SJSA1 (cell line): ENCODE measurements around the gene MYO15B. TPM values are rescaled to one million over a fixed set of nuclear protein-coding genes. Genes with fewer than 3 reads are reported as not detected.
"Not testable (repeated sequence)": the region's sequence is repeated elsewhere in the genome, so short reads cannot be mapped to it uniquely, and the experiment has no call there.

Source experiments
- DNase-seq, 2 experiments: peaks; one replicate each; pipeline ENCODE4 v3.0.0-alpha.2; 2015 to 2020; ENCODE audit warnings: low spot score in 2 of 2, low read depth in 1 of 2
- H3K27ac ChIP-seq: fragments of 250-450 bp; sonication (Bioruptor Pico); 2 replicates; pipeline ENCODE4 v1.5.1; 2020; ENCODE audit warnings: mild to moderate bottlenecking, moderate library complexity
- H3K27me3 ChIP-seq: fragments of 250-450 bp; sonication (Bioruptor Pico); replicated peaks from 2 replicates; pipeline ENCODE4 v1.5.1; 2020; ENCODE audit warnings: mild to moderate bottlenecking, moderate library complexity
- H3K36me3 ChIP-seq: fragments of 250-450 bp; sonication (Bioruptor Pico); 2 replicates; pipeline ENCODE4 v1.5.1; 2020; ENCODE audit warnings: mild to moderate bottlenecking
- H3K4me1 ChIP-seq: fragments of 250-450 bp; sonication (Bioruptor Pico); replicated peaks from 2 replicates; pipeline ENCODE4 v1.6.1; 2021; ENCODE audit warnings: mild to moderate bottlenecking
- H3K4me3 ChIP-seq: fragments of 250-450 bp; sonication (Bioruptor Pico); 2 replicates; pipeline ENCODE4 v1.5.1; 2020; ENCODE audit warnings: mild to moderate bottlenecking
- H3K9me3 ChIP-seq: fragments of 250-450 bp; sonication (Bioruptor Pico); replicated peaks from 2 replicates; pipeline ENCODE4 v1.5.1; 2020; ENCODE audit warnings: mild to moderate bottlenecking
- total RNA-seq: library from RNA; depleted of rRNA; stranded (reverse); fragments of >200 nt; shearing (Covaris generic); gene quantifications from 2 replicates; pipeline ENCODE4 v1.2.3, GENCODE V29; 2014

MYO15B gene
- total RNA-seq, 1 experiment from 2014 or later: 0.03 TPM

DNA sequence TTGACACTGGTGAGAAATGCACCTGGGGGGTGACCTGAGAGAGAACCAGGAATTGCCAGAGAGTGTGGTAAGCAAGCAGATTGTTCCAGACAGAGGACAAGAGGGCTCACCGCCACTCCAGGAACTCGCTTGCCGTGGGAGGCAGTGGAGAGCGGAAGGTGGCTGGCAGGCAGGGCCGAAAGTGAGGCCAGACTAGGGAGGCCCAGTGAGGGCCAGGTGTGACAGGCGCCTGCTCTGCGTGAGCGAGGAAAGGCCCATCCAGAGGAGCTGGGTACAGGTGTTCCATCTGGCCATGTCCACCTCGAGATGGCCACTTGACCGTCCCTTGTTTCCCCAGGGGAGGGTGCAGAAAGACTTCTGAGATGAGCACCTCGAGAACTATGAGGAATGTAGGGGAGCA lies 11.9 kb upstream of the MYO15B start:
- no peaks in the 10 kb centered on the region for H3K36me3 ChIP-seq
- H3K4me1 ChIP-seq: no peaks in the 10 kb centered on the region
- H3K9me3 ChIP-seq: peaks cover 4% of the 10 kb centered on the region; the same call in 1 of the 2 replicates
- H3K27me3 ChIP-seq: no peaks in the 10 kb centered on the region; the same call in 1 of the 2 replicates
- no peak overlapping the region for H3K27ac ChIP-seq
- DNase-seq: no peak
- H3K4me3 ChIP-seq: no peak overlapping the region

GRCh38 chr17:75576661-75577060 lies 10.9 kb upstream of the MYO15B start:
- H3K4me1 ChIP-seq: no peaks in the 10 kb centered on the region
- no peak overlapping the region for H3K27ac ChIP-seq
- H3K9me3 ChIP-seq: peaks cover 10% of the 10 kb centered on the region; the same call in 1 of the 2 replicates
- no peaks in the 10 kb centered on the region; the same call in 1 of the 2 replicates for H3K27me3 ChIP-seq
- H3K4me3 ChIP-seq: no peak overlapping the region
- no peak for DNase-seq
- H3K36me3 ChIP-seq: no peaks in the 10 kb centered on the region

DNA sequence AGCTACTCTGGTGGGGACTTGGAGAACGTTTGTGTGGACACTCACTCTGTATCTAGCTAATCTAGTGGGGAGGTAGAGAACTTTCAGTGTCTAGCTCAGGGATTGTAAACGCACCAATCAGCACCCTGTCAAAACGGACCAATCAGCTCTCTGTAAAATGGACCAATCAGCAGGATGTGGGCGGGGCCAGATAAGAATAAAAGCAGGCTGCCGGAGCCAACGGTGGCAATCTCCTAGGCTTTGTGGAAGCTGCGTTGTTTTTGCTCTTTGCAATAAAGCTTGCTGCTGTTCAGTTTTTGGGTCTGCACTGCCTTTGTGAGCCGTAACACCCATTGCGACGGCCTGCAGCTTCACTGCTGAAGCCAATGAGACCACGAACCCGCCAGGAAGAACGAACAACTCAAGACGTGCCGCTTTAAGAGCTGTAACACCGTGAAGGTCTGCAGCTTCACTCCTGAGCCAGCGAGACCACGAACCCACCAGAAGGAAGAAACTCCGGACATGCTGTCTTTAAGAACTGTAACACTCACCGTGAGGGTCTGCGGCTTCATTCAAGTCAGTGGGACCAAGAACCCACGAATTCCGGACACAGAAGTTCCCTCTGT lies 6.4 kb upstream of the MYO15B start:
- not testable (repeated sequence) for DNase-seq, H3K4me3 ChIP-seq, H3K4me1 ChIP-seq, H3K27me3 ChIP-seq, H3K27ac ChIP-seq, H3K9me3 ChIP-seq, H3K36me3 ChIP-seq

DNA sequence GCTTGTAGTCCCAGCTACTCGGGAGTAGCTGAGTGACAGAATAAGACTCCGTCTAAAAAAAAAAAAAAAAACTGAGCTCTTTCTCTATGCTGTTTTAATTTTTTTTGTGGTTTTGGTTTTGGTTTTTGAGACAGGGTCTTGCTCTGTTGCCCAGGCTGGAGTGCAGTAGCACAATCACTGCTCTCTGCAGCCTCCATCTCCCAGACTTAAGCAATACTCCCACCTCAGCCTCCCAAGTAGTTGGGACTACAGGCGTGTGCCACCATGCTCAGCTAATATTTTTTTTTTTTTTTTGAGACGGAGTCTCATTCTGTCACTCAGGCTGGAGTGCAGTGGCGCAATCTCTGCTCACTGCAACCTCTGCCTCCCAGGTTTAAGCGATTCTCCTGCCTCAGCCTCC lies 4.4 kb upstream of the MYO15B start:
- not testable (repeated sequence) for DNase-seq, H3K4me3 ChIP-seq, H3K27ac ChIP-seq, H3K4me1 ChIP-seq, H3K36me3 ChIP-seq
- H3K9me3 ChIP-seq: peaks cover 13% of the 10 kb centered on the region; the same call in 1 of the 2 replicates
- H3K27me3 ChIP-seq: peaks cover 23% of the 10 kb centered on the region

GRCh38 chr17:75584849-75585175 lies 2.8 kb upstream of the MYO15B start:
- peaks cover 16% of the 10 kb centered on the region for H3K4me1 ChIP-seq
- no peak overlapping the region for H3K4me3 ChIP-seq
- no peak for DNase-seq
- H3K27ac ChIP-seq: no peak overlapping the region
- H3K36me3 ChIP-seq: peaks cover 7% of the 10 kb centered on the region
- peaks cover 30% of the 10 kb centered on the region for H3K27me3 ChIP-seq
- peaks cover 21% of the 10 kb centered on the region for H3K9me3 ChIP-seq

DNA sequence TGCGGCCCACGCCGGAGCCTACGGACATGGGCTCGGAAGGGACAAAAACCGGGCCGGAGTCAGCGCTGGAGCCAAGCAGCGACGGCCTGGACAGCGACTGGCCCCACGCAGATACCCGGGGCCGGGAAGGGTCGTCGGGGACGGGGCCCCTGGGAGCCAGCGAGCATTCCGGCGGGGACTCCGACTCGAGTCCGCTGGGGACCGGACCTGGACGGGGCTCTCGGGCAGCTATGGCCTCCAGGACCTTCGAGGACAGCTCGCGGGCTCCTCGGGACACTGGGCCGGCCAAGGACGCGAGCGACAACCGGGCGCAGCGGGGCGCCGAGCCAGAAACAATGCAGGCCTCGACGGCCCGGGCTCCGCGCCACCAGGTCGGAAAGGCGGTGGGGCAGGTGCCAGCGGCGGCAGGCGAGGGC lies 1.0 kb downstream of the MYO15B start:
- Histone ChIP-seq H3K4me3 (peak overlapping the region; percentile 41), H3K27ac (no peak overlapping the region), H3K9me3 (peaks cover 15% of the 10 kb centered on the region), H3K27me3 (peaks cover 30% of the 10 kb centered on the region), H3K4me1 (peaks cover 16% of the 10 kb centered on the region), H3K36me3 (peaks cover 7% of the 10 kb centered on the region)
- DNase-seq: no peak

DNA sequence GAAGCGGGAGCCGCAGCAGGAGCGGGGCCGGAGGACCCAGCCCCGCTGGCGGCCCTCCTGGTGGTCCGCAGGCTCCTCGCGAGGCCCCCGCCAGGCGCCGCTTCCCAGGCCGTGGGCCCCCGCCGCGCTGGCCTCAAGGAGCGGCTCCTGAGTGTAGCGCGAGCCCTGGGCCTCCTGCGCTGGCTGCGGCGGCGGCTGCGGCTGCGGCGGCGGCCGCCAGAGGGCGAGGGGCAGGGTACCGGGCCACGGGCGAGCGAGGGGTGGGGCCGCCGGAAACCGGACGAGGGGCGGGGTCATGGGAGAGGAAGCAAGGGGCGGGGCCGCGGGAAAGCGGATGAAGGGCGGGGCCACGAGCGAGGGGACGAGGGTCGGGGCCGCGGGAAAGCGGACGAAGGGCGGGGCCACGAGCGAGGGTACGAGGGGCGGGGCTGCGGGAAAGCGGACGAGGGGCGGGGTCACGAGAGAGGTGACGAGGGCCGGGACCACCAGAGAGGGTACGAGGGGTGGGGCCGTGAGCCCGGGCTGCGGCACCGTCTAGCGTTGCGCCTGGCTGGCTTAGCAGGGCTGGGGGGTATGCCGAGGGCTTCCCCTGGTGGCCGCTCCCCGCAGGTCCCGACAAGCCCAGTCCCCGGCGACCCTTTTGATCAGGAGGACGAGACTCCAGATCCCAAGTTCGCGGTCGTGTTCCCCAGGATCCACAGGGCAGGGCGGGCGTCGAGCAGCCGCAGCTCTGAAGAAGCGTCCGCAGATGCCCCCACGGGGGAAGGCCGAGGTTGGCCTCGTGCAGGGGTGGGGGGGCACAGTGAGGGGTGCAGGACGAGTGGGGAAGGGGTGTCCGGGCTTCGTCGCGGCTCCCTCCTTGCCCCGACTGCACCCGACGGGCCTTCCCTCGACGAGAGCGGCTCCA lies 1.7 kb downstream of the MYO15B start:
- peak; percentile 75 to 98 for DNase-seq
- Histone ChIP-seq H3K4me1 (peaks cover 16% of the 10 kb centered on the region), H3K9me3 (peaks cover 15% of the 10 kb centered on the region), H3K36me3 (peaks cover 7% of the 10 kb centered on the region), H3K27ac (no peak overlapping the region), H3K4me3 (peak overlapping the region; percentile 41), H3K27me3 (peaks cover 30% of the 10 kb centered on the region)

DNA sequence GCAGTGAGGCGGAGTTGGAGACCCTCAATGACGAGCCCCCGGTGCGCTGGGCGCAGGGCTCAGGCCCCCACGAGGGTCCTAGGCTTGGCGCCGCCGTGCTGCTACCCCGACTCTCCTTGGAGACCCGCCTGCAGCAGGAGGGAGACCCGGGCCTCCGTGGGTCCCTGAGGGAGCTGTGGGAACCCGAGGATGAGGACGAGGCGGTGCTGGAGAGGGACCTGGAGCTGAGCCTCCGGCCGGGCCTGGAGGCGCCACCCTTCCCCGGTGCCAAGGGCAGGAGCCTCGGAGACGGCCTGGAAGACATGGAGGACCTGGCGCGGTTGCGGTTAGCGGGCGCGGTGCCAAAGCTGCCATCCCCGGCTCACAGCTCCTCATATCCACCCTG lies 2.3 kb downstream of the MYO15B start:
- H3K27ac ChIP-seq: no peak overlapping the region
- no peak overlapping the region; the same call in 1 of the 2 replicates for H3K4me3 ChIP-seq
- no peak for DNase-seq

DNA sequence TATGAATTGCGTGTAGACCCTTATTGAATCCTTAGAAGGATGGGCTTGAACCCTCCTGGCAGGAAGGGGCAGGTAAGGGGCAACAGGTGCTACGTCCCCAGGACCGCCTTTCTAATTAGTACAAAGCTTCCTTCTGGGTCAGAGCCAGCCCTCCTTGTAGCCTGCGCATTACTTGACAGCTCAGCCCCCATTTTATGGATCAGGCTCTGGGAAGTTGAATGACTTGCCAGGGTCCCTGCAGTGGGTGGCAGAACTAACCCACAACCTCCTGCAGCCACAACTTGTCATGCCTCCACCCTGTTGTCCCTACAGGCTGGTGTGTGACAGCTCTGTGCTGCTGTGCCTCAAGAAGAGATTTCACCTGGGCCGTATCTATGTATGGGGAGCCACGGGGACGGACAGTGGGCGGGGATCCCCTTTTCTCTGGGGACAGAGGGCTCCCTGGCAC lies 2.7 kb downstream of the MYO15B start:
- no peak for DNase-seq
- Histone ChIP-seq H3K4me1 (peaks cover 16% of the 10 kb centered on the region), H3K27me3 (peaks cover 30% of the 10 kb centered on the region), H3K36me3 (peaks cover 7% of the 10 kb centered on the region), H3K9me3 (peaks cover 15% of the 10 kb centered on the region), H3K27ac (no peak overlapping the region), H3K4me3 (no peak overlapping the region)

More for the DNA sequence above, 2.3 kb downstream of the MYO15B start:
- peaks cover 30% of the 10 kb centered on the region for H3K27me3 ChIP-seq
- peaks cover 16% of the 10 kb centered on the region for H3K4me1 ChIP-seq
- peaks cover 7% of the 10 kb centered on the region for H3K36me3 ChIP-seq
- peaks cover 15% of the 10 kb centered on the region for H3K9me3 ChIP-seq

DNA sequence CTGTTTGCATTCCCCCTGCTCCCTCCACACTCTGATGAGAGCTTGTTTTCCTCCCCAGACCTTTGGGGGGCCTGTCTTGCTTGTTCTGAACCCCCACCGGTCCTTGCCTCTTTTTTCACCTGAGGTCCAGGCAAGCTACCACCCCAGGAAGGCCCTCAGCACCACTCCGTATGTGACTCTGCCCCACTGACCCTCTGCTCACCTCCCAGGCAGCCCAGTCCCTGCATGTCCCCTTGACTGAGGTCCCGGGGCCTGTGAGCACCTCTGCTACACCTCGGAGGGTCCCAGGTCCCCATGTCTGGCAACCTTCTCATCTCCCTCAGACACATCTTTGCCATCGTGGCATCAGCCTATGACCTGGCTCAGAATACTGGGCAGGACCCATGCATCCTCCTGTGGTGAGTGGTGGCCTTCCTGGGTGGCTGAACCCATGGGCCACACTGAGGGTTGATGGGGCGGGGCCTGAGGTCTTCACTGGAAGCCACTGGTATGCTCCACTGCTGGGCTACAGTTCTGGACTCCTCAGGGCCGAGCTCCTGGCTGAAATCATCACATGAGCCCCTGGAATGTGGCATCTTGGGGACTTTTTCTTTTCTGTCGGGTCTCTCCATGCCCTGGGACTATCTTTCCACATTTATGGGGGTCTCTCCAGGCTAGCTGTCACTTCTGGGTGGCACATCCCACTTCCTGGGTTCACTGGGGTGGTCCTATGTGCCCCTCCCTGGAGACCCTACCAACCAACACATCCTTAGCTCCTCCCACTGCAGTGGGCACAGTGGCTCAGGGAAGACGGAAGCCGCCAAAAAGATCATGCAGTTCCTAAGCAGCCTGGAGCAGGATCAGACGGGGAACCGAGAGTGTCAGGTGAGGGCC lies 3.5 kb downstream of the MYO15B start:
- Histone ChIP-seq H3K4me3 (no peak overlapping the region), H3K36me3 (peaks cover 7% of the 10 kb centered on the region), H3K9me3 (peaks cover 15% of the 10 kb centered on the region), H3K27me3 (peaks cover 27% of the 10 kb centered on the region), H3K4me1 (peaks cover 16% of the 10 kb centered on the region), H3K27ac (no peak overlapping the region)
- DNase-seq: no peak

DNA sequence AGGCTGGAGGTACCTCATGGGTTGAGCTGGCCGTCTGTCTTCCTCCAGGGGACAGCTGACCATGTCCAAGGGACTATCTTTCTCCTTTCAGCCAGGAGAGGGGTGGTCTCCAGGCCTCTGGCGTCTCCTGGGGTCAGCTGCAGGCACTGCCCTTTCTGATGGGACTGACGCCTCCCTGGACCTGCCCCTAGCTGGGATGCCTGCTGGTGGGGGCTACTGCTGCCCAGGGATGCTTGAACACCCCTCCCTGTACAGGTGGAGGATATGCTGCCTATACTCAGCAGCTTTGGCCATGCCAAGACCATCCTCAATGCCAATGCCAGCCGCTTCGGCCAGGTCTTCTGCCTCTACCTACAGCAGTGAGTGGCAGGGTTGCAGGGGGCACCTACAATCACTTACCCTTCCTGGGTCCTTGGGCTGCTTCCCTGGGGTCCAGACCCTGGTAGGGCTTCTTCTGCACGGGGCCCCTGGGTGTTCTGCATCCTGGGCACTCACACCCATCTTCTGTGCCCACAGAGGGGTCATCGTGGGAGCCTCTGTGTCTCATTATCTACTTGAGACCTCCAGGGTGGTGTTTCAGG lies 4.2 kb downstream of the MYO15B start:
- Histone ChIP-seq H3K9me3 (peaks cover 15% of the 10 kb centered on the region), H3K36me3 (peaks cover 7% of the 10 kb centered on the region), H3K27ac (no peak overlapping the region), H3K4me3 (no peak overlapping the region), H3K27me3 (peaks cover 22% of the 10 kb centered on the region), H3K4me1 (peaks cover 16% of the 10 kb centered on the region)
- DNase-seq: no peak

- Histone ChIP-seq H3K4me3 (no peak overlapping the region), H3K4me1 (peaks cover 16% of the 10 kb centered on the region), H3K27ac (no peak overlapping the region), H3K27me3 (peaks cover 16% of the 10 kb centered on the region), H3K36me3 (peaks cover 7% of the 10 kb centered on the region), H3K9me3 (peaks cover 15% of the 10 kb centered on the region)
- no peak for DNase-seq
These were observed 4.9 kb downstream of the MYO15B start for GRCh38 chr17:75592348-75593020.

DNA sequence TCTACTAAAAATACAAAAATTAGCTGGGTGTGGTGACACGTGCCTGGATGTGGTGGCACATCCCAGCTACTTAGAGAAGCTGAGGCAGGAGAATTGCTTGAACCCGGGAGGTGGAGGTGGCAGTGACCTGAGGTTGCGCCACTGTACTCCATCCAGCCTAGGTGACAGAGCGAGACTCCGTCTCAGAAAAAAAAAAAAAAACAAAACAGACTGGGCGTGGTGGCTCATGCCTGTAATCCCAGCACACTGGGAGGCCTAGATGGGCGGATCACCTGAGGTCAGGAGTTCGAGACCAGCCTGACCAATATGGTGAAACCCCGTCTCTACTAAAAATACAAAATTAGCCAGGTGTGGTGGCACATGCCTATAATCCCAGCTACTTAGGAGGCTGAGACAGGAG lies 5.8 kb downstream of the MYO15B start:
- not testable (repeated sequence) for H3K27me3 ChIP-seq, DNase-seq, H3K9me3 ChIP-seq, H3K36me3 ChIP-seq, H3K4me3 ChIP-seq, H3K27ac ChIP-seq
- peaks cover 12% of the 10 kb centered on the region for H3K4me1 ChIP-seq
